H1 (cell line): ENCODE data around the gene UPF3A. TPM values are rescaled to one million over a fixed set of nuclear protein-coding genes. Genes with fewer than 3 reads are reported as not detected.

Source experiments
- SRF ChIP-seq: IDR thresholded peaks from 2 replicates; pipeline ENCODE4 v1.6.1; 2011; ENCODE audit warnings: mild to moderate bottlenecking, low read depth, low read length, moderate library complexity
- polyA plus RNA-seq, 7 experiments: library from polyadenylated mRNA; depleted of rRNA in 3 of 7; stranded (reverse) in 5 of 7; unstranded in 2 of 7; fragments of >200 nt in 5 of 7; fragments of 200-250 nt in 2 of 7; gene quantifications; 1 replicate in 5 of 7; 2 replicates in 1 of 7; 4 replicates in 1 of 7; pipeline versions ENCODE4 v1.2.1 to v1.2.3, GENCODE V29; 2011 to 2013; ENCODE audit warnings: missing spikeins in 2 of 7, mixed read lengths in 2 of 7
- total RNA-seq: library from RNA; stranded (reverse); fragmentation: NEBNext Ultra II Directional; extraction: Animal tissue kit (Norgen Biotek cat#: 25700); gene quantifications from 2 replicates; pipeline ENCODE4 v1.2.1, GENCODE V29; 2021

Gene UPF3A
- total and polyA plus RNA-seq, 2 of the 8 experiments (the other 6 are each of a cell fraction or from before 2014, with no cell fraction given), result 47.1 to 58.2 TPM

- TF ChIP-seq SRF, result no peak
These were observed 33.4 kb upstream of the UPF3A start (continued) for GRCh38 chr13:114248011-114248410.
